BE2C (cell line): ENCODE measurements around the gene SRD5A1.

Experiments used
- DNase-seq: peaks from one replicate; pipeline ENCODE4 v3.0.0-alpha.2; 2020
- H3K27me3 ChIP-seq: fragments of 250-450 bp; sonication (Bioruptor Pico); 2 replicates; pipeline ENCODE4 v1.5.1; 2020; ENCODE audit warnings: mild to moderate bottlenecking
- H3K36me3 ChIP-seq: fragments of 250-450 bp; sonication (Bioruptor Pico); 2 replicates; pipeline ENCODE4 v1.5.1; 2020; ENCODE audit warnings: mild to moderate bottlenecking
- H3K4me1 ChIP-seq: fragments of 250-450 bp; sonication (Bioruptor Pico); 2 replicates; pipeline ENCODE4 v1.5.1; 2020
- H3K4me3 ChIP-seq: 2 replicates; pipeline ENCODE4 v1.5.1; 2011; ENCODE audit warnings: low read depth, low read length
- H3K9me3 ChIP-seq: fragments of 250-450 bp; sonication (Bioruptor Pico); 2 replicates; pipeline ENCODE4 v1.5.1; 2020
- CTCF ChIP-seq: IDR thresholded peaks from 2 replicates; pipeline ENCODE4 v1.5.1; 2012; ENCODE audit warnings: mild to moderate bottlenecking, low read depth, low read length

SRD5A1 gene

GRCh38 chr5:6683241-6683640, 50.0 kb downstream of the SRD5A1 start:
- H3K36me3 ChIP-seq: no peaks in the 10 kb centered on the region
- no peaks in the 10 kb centered on the region for H3K4me1 ChIP-seq
- no peaks in the 10 kb centered on the region for H3K9me3 ChIP-seq
- DNase-seq: no peak
- H3K27me3 ChIP-seq: no peaks in the 10 kb centered on the region
- no peak overlapping the region for H3K4me3 ChIP-seq
- TF ChIP-seq CTCF: no peak

GRCh38 chr5:6684075-6684474, 50.8 kb downstream of the SRD5A1 start:
- TF ChIP-seq CTCF: no peak
- H3K36me3 ChIP-seq: no peaks in the 10 kb centered on the region
- no peaks in the 10 kb centered on the region; the same call in 1 of the 2 replicates for H3K27me3 ChIP-seq
- DNase-seq: no peak
- H3K4me3 ChIP-seq: no peak overlapping the region
- no peaks in the 10 kb centered on the region for H3K9me3 ChIP-seq
- no peaks in the 10 kb centered on the region for H3K4me1 ChIP-seq

- no peak for TF ChIP-seq CTCF
- H3K27me3 ChIP-seq: no peaks in the 10 kb centered on the region; the same call in 1 of the 2 replicates
- H3K9me3 ChIP-seq: no peaks in the 10 kb centered on the region
- no peak overlapping the region for H3K4me3 ChIP-seq
- no peak for DNase-seq
- H3K4me1 ChIP-seq: no peaks in the 10 kb centered on the region
- H3K36me3 ChIP-seq: no peaks in the 10 kb centered on the region
Observed at GRCh38 chr5:6686501-6686900, 53.3 kb downstream of the SRD5A1 start.

GRCh38 chr5:6686915-6687409, 53.7 kb downstream of the SRD5A1 start:
- no peak overlapping the region for H3K4me3 ChIP-seq
- H3K27me3 ChIP-seq: no peaks in the 10 kb centered on the region; the same call in 1 of the 2 replicates
- H3K9me3 ChIP-seq: no peaks in the 10 kb centered on the region
- no peaks in the 10 kb centered on the region for H3K36me3 ChIP-seq
- TF ChIP-seq CTCF: no peak
- DNase-seq: no peak
- H3K4me1 ChIP-seq: no peaks in the 10 kb centered on the region

GRCh38 chr5:6687505-6687904, 54.3 kb downstream of the SRD5A1 start:
- no peak for TF ChIP-seq CTCF
- DNase-seq: no peak
- H3K9me3 ChIP-seq: no peaks in the 10 kb centered on the region
- no peaks in the 10 kb centered on the region; the same call in 1 of the 2 replicates for H3K27me3 ChIP-seq
- no peaks in the 10 kb centered on the region for H3K4me1 ChIP-seq
- no peak overlapping the region for H3K4me3 ChIP-seq
- no peaks in the 10 kb centered on the region for H3K36me3 ChIP-seq

- no peak for TF ChIP-seq CTCF
- Histone ChIP-seq H3K36me3 (no peaks in the 10 kb centered on the region), H3K27me3 (peaks cover 7% of the 10 kb centered on the region), H3K9me3 (no peaks in the 10 kb centered on the region), H3K4me1 (no peaks in the 10 kb centered on the region), H3K4me3 (no peak overlapping the region)
- no peak for DNase-seq
Observed at GRCh38 chr5:6692906-6693305, 59.7 kb downstream of the SRD5A1 start.
